K562 (cell line): ENCODE measurements around the gene BCL7B. TPM values are rescaled to one million over a fixed set of nuclear protein-coding genes. Genes with fewer than 3 reads are reported as not detected.

Experiments used
- ATAC-seq: fragments of 200-7000 bp; cut with Tn5 transposase; 3 replicates; pipeline ENCODE4 v1.9.1; 2020; ENCODE audit warnings: moderate library complexity
- BruUV-seq: library from RNA; stranded (reverse); fragments of 400-500 nt; replicated peaks from 2 replicates; lab custom pipeline; 2021; lab: Mats Ljungman, UMichigan
- CTCF ChIA-PET: fragments of 300-600 bp; formaldehyde crosslinking; extraction: SDS; loops from one replicate; lab custom pipeline; 2021; ENCODE audit warnings: low intra/inter-chr PET ratio; lab: Yijun Ruan, JAX
- POLR2A ChIA-PET: fragments of 300-600, 350-650 bp; sonication (Branson Sonifier 250); formaldehyde crosslinking; extraction: SDS; loops from one replicate; lab custom pipeline; 2021; ENCODE audit warnings: antibody characterized with exemption, inconsistent platforms; lab: Yijun Ruan, JAX
- DNase-seq, 4 experiments: peaks; one replicate each; pipeline versions ENCODE4 v3.0.0 to v3.0.0-alpha.2; 2011 to 2018; ENCODE audit warnings: low spot score in 3 of 4, mixed read lengths in 3 of 4; ENCODE audit errors: extremely low read depth in 1 of 4
- FAIRE-seq: peaks from 2 replicates; lab custom pipeline; 2011; peaks lifted over from hg19 to GRCh38; lab: Jason Lieb, UNC
- H2AFZ ChIP-seq: 2 replicates; pipeline ENCODE4 v1.6.0; 2011; ENCODE audit warnings: low read depth, low read length, control low read depth, inconsistent platforms
- H3K27ac ChIP-seq: fragments of 200-600 bp; 3 replicates; pipeline ENCODE4 v1.8.0; 2011; ENCODE audit warnings: low read depth, mild to moderate bottlenecking, control low read depth, inconsistent platforms, low read length, moderate library complexity, mixed read lengths; ENCODE audit errors: extremely low read depth
- H3K27me3 ChIP-seq, 2 experiments: fragments of 300-600 bp in 1 of 2; 2 replicates in 1 of 2; 3 replicates in 1 of 2; pipeline versions ENCODE4 v1.6.0 to v1.8.0; 2011; ENCODE audit warnings: inconsistent platforms in 2 of 2, low read length in 2 of 2, mild to moderate bottlenecking in 1 of 2, mixed read lengths in 1 of 2, moderate library complexity in 1 of 2; ENCODE audit not compliant: control insufficient read depth in 2 of 2, insufficient read depth in 2 of 2
- H3K36me3 ChIP-seq: fragments of 300-600 bp; 3 replicates; pipeline ENCODE4 v1.8.0; 2011; ENCODE audit warnings: mild to moderate bottlenecking, low read length, inconsistent platforms; ENCODE audit not compliant: control insufficient read depth, insufficient read depth
- H3K4me1 ChIP-seq, 2 experiments: fragments of 200-600 bp in 1 of 2; replicated peaks in 1 of 2; 2 replicates in 1 of 2; 3 replicates in 1 of 2; pipeline versions ENCODE4 v1.5.1 to v1.8.0; 2011; ENCODE audit warnings: inconsistent platforms in 2 of 2, low read length in 2 of 2, mild to moderate bottlenecking in 1 of 2, mixed read lengths in 1 of 2, moderate library complexity in 1 of 2; ENCODE audit not compliant: control insufficient read depth in 2 of 2, insufficient read depth in 2 of 2
- H3K4me2 ChIP-seq: 2 replicates; pipeline ENCODE4 v1.6.1; 2011; ENCODE audit warnings: low read length, control low read depth, inconsistent platforms, mixed read lengths; ENCODE audit not compliant: insufficient read depth
- H3K4me3 ChIP-seq: fragments of 200-600 bp; sonication (generic), shearing (Covaris generic); 2 replicates; pipeline ENCODE4 v1.5.1; 2016; ENCODE audit warnings: control low read depth, inconsistent platforms
- H3K79me2 ChIP-seq: fragments of 200-600 bp; 3 replicates; pipeline ENCODE4 v1.8.0; 2011; ENCODE audit warnings: low read length, inconsistent platforms; ENCODE audit not compliant: control insufficient read depth, insufficient read depth
- H3K9ac ChIP-seq, 2 experiments: 2 replicates each; pipeline versions ENCODE4 v1.6.0 to v1.6.1; 2011; ENCODE audit warnings: low read depth in 2 of 2, low read length in 2 of 2, control low read depth in 1 of 2, inconsistent platforms in 1 of 2, mild to moderate bottlenecking in 1 of 2, mixed read lengths in 1 of 2; ENCODE audit not compliant: insufficient read depth in 1 of 2
- H3K9me1 ChIP-seq: one replicate; pipeline ENCODE4 v1.6.0; 2011; ENCODE audit warnings: inconsistent platforms, mild to moderate bottlenecking, low read length, moderate library complexity; ENCODE audit not compliant: control insufficient read depth, insufficient read depth
- H3K9me3 ChIP-seq: replicated peaks from 2 replicates; pipeline ENCODE4 v1.5.1; 2011; ENCODE audit warnings: low read depth, low read length, inconsistent platforms; ENCODE audit not compliant: control insufficient read depth, insufficient read depth
- H4K20me1 ChIP-seq: replicated peaks from 2 replicates; pipeline ENCODE4 v1.6.1; 2011; ENCODE audit warnings: low read length, inconsistent platforms, mixed read lengths; ENCODE audit not compliant: control insufficient read depth, insufficient read depth
- CTCFL ChIP-seq: IDR thresholded peaks from 2 replicates; pipeline ENCODE4 v1.6.1; 2011; ENCODE audit warnings: borderline replicate concordance, low read depth, mild to moderate bottlenecking, moderate library complexity, low read length; ENCODE audit not compliant: insufficient read depth, poor library complexity, severe bottlenecking
- MCM2 ChIP-seq: fragments of 450-650 bp; IDR thresholded peaks from 2 replicates; pipeline ENCODE4 v1.6.1; 2017; ENCODE audit warnings: low read depth, mild to moderate bottlenecking
- MTA3 ChIP-seq: fragments of 450-650 bp; formaldehyde crosslinking; IDR thresholded peaks from 2 replicates; pipeline ENCODE4 v1.6.1; 2017; ENCODE audit warnings: mild to moderate bottlenecking, borderline replicate concordance
- NFIX ChIP-seq: fragments of 250-450 bp; sonication (Bioruptor Pico); IDR thresholded peaks from 2 replicates; pipeline ENCODE4 v1.4.0; 2020; ENCODE audit warnings: low read depth, mild to moderate bottlenecking, moderate library complexity
- STAT5A ChIP-seq: IDR thresholded peaks from 2 replicates; pipeline ENCODE4 v1.6.1; 2012; ENCODE audit warnings: low read length, inconsistent platforms, borderline replicate concordance
- XRCC4 ChIP-seq: IDR thresholded peaks from one replicate; pipeline ENCODE4 v1.6.1; 2011; ENCODE audit not compliant: insufficient read depth, insufficient read length; ENCODE audit errors: extremely low read depth
- ZNF324 ChIP-seq: fragments of 250-450 bp; sonication (Bioruptor Pico); IDR thresholded peaks from 2 replicates; pipeline ENCODE4 v1.4.0; 2020; ENCODE audit warnings: mild to moderate bottlenecking
- ZNF584 ChIP-seq: fragments of 200-800 bp; sonication (Bioruptor generic); IDR thresholded peaks from 2 replicates; pipeline ENCODE4 v1.6.1; 2016; ENCODE audit warnings: low read depth, mild to moderate bottlenecking, missing genetic modification characterization, missing compliant biosample characterization
- WGBS: fragments of 100-300 bp; shearing (Covaris generic); methylation state at CpG from one replicate; pipeline ENCODE4 v1.1.6; 2016; ENCODE audit warnings: low coverage, mixed read lengths; ENCODE audit not compliant: insufficient coverage; ENCODE audit errors: missing lambda C conversion rate; 5-methylcytosine and 5-hydroxymethylcytosine counted together
- in situ Hi-C: fragments of 300-500 bp; cut with MboI; formaldehyde crosslinking; loops from 4 replicates; pipeline ENCODE4 v1.15.0; 2018; ENCODE audit warnings: inconsistent platforms, mixed read lengths
- intact Hi-C: fragments of 100-400 bp; cut with micrococcal nuclease; formaldehyde crosslinking; loops from 2 replicates; pipeline ENCODE4 v1.14.2; 2022
- polyA plus RNA-seq, 8 experiments: library from polyadenylated mRNA; depleted of rRNA in 4 of 8; stranded (reverse) in 5 of 8; unstranded in 3 of 8; fragments of >200 nt; fragmentation: Nextera tagmentation in 2 of 8; fragmentation: Illumina TruSeq in 1 of 8; extraction: Ambion mirVana in 2 of 8; extraction: Trizol in 1 of 8; gene quantifications; 2 replicates each; pipeline versions ENCODE4 v1.2.1 to v1.2.3, GENCODE V29; 2011 to 2014; ENCODE audit warnings: inconsistent platforms in 1 of 8, missing spikeins in 1 of 8
- total RNA-seq, 7 experiments: library from RNA; depleted of rRNA in 6 of 7; stranded (reverse); fragments of >200 nt in 6 of 7; fragmentation: Illumina TruSeq in 2 of 7; extraction: Trizol in 2 of 7; gene quantifications; 2 replicates each; pipeline versions ENCODE4 v1.2.1 to v1.2.3, GENCODE V29; 2011 to 2021; ENCODE audit warnings: low replicate concordance in 1 of 7
- TF ChIP-seq, protein P1 (sequence below), 2 experiments: fragments of 150-350 bp in 1 of 2; IDR thresholded peaks; 2 replicates each; pipeline ENCODE4 v1.6.1; 2012 to 2016; ENCODE audit warnings: low read depth in 2 of 2, low read length in 2 of 2, mild to moderate bottlenecking in 1 of 2, moderate library complexity in 1 of 2

BCL7B gene
- total and polyA plus RNA-seq, 9 of the 15 experiments (the other 6 are each of a cell fraction or from before 2014, with no cell fraction given): 10.0 to 73.2 (median 32.9) TPM

- Histone ChIP-seq H2AFZ (no peak overlapping the region), H3K36me3 (peaks cover 85% of the 10 kb centered on the region; the same call in 2 of the 3 replicates), H3K9me3 (no peaks in the 10 kb centered on the region), H3K4me1 (no peaks in the 10 kb centered on the region), H3K27ac (no peak overlapping the region), H3K4me2 (no peak overlapping the region), H3K4me3 (no peak overlapping the region), H3K9me1 (no peaks in the 10 kb centered on the region), H3K9ac (peak overlapping the region in 1 of 2 experiments; percentile 49; a peak in 1 of 4 replicates), H3K27me3 (no peaks in the 10 kb centered on the region), H3K79me2 (peaks cover 11% of the 10 kb centered on the region), H4K20me1 (peaks cover 3% of the 10 kb centered on the region; the same call in 1 of the 2 replicates)
- intact Hi-C loops: no loop called here
- DNase-seq: peak in 2 of 4 experiments; percentile 12 to 13
- POLR2A ChIA-PET: interaction anchor here (0.7 to 3.6 kb wide), 6 partner anchors 9 to 225 kb away, joined by 3 to 19 read pairs (median 4); partner anchors contain the start of gene BCL7B
- WGBS: 89% methylated on average over 13 of the region's 13 CpGs
- ATAC-seq: no peak
- in situ Hi-C loops: no loop called here
- TF ChIP-seq NFIX (CRISPR knock-in tag) (no peak), ZNF584 (CRISPR knock-in tag) (no peak), MCM2 (no peak), XRCC4 (no peak), STAT5A (no peak), CTCFL (no peak), MTA3 (no peak), ZNF324 (CRISPR knock-in tag) (no peak)
- TF ChIP-seq, protein P1, sequence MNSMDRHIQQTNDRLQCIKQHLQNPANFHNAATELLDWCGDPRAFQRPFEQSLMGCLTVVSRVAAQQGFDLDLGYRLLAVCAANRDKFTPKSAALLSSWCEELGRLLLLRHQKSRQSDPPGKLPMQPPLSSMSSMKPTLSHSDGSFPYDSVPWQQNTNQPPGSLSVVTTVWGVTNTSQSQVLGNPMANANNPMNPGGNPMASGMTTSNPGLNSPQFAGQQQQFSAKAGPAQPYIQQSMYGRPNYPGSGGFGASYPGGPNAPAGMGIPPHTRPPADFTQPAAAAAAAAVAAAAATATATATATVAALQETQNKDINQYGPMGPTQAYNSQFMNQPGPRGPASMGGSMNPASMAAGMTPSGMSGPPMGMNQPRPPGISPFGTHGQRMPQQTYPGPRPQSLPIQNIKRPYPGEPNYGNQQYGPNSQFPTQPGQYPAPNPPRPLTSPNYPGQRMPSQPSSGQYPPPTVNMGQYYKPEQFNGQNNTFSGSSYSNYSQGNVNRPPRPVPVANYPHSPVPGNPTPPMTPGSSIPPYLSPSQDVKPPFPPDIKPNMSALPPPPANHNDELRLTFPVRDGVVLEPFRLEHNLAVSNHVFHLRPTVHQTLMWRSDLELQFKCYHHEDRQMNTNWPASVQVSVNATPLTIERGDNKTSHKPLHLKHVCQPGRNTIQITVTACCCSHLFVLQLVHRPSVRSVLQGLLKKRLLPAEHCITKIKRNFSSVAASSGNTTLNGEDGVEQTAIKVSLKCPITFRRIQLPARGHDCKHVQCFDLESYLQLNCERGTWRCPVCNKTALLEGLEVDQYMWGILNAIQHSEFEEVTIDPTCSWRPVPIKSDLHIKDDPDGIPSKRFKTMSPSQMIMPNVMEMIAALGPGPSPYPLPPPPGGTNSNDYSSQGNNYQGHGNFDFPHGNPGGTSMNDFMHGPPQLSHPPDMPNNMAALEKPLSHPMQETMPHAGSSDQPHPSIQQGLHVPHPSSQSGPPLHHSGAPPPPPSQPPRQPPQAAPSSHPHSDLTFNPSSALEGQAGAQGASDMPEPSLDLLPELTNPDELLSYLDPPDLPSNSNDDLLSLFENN (IDR thresholded peaks at IDR 0.05; ENCODE audit: low read depth in 2 of 2, low read length in 2 of 2): no peak
- CTCF ChIA-PET: no interaction called here
- no peak for FAIRE-seq
- no TSS peak for BruUV-seq
Measured at GRCh38 chr7:73539709-73540108, 17.8 kb downstream of the BCL7B start.
